HG02642 (cell line): ENCODE results near the gene DNAAF5.
"Not testable (repeated sequence)": the region's sequence is repeated elsewhere in the genome, so short reads cannot be mapped to it uniquely, and the experiment has no call there.

Experiments used
- ATAC-seq: cut with Tn5 transposase; IDR thresholded peaks from one replicate; pipeline ENCODE4 v1.9.1; 2021; ENCODE audit warnings: mild to moderate bottlenecking; ENCODE audit not compliant: unreplicated experiment, poor library complexity

Gene DNAAF5

GRCh38 chr7:778968-779451, 52.5 kb downstream of the DNAAF5 start:
- no peak for ATAC-seq

GRCh38 chr7:779480-779879, 53.0 kb downstream of the DNAAF5 start:
- ATAC-seq: no peak

- no peak for ATAC-seq
These were observed 53.6 kb downstream of the DNAAF5 start for GRCh38 chr7:780081-780480.

GRCh38 chr7:780516-780915, 54.0 kb downstream of the DNAAF5 start:
- ATAC-seq: no peak

GRCh38 chr7:781186-781849, 54.8 kb downstream of the DNAAF5 start:
- ATAC-seq: no peak

GRCh38 chr7:781936-782529, 55.5 kb downstream of the DNAAF5 start:
- no peak for ATAC-seq

- ATAC-seq: no peak
These were observed 56.4 kb downstream of the DNAAF5 start for GRCh38 chr7:782718-783449.

GRCh38 chr7:783556-784490, 57.3 kb downstream of the DNAAF5 start:
- no peak for ATAC-seq

- ATAC-seq: no peak
These were observed 58.5 kb downstream of the DNAAF5 start for GRCh38 chr7:784971-785370.

- ATAC-seq: no peak
These were observed 58.9 kb downstream of the DNAAF5 start for GRCh38 chr7:785416-785815.

- ATAC-seq: no peak
These were observed 60.2 kb downstream of the DNAAF5 start for GRCh38 chr7:786472-787255.

- ATAC-seq: no peak
These were observed 61.1 kb downstream of the DNAAF5 start for GRCh38 chr7:787332-788240.

GRCh38 chr7:791519-791918, 65.0 kb downstream of the DNAAF5 start:
- no peak for ATAC-seq

GRCh38 chr7:794207-794606, 67.7 kb downstream of the DNAAF5 start:
- ATAC-seq: no peak

- no peak for ATAC-seq
These were observed 68.3 kb downstream of the DNAAF5 start for GRCh38 chr7:794671-795329.

- not testable (repeated sequence) for ATAC-seq
These were observed 70.1 kb downstream of the DNAAF5 start for GRCh38 chr7:796434-797169.

- no peak for ATAC-seq
These were observed 72.5 kb downstream of the DNAAF5 start for GRCh38 chr7:798921-799470.
